ENCODE results near the gene SLC32A1.

DNA sequence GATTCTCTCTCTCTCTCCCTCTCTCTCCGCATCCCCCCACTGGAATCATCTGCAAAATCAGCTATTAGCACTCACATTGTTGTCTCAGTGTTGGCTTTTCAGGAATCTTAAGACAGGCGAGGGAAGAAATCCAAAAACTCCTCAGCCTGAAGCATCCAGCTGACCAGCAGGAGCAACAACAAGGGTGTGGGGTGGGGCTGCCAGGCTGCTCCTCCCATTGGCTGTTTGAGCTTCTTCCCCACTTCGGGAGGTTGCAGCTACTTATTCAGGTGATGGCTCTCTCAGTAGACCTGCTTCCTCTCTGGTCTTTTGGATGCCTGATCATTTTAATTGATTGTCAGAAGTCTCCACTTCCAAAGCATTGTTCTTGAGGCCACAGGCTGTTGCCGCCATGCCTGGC, 24.1 kb upstream of the SLC32A1 start:
- TF ChIP-seq EZH2 (IDR thresholded peaks at IDR 0.05; ENCODE audit: insufficient read depth, poor library complexity, severe bottlenecking) (no peak), EZH2phosphoT487 (IDR thresholded peaks at IDR 0.05; ENCODE audit: insufficient read depth, low read depth) (no peak)
